ENCODE data around the gene ANO6. TPM values are rescaled to one million over a fixed set of nuclear protein-coding genes. Genes with fewer than 3 reads are reported as not detected.

ANO6 gene
- total and polyA plus RNA-seq, 2 of the 4 experiments (the other 2 are of a cell fraction): 21.6 to 41.0 TPM

DNA sequence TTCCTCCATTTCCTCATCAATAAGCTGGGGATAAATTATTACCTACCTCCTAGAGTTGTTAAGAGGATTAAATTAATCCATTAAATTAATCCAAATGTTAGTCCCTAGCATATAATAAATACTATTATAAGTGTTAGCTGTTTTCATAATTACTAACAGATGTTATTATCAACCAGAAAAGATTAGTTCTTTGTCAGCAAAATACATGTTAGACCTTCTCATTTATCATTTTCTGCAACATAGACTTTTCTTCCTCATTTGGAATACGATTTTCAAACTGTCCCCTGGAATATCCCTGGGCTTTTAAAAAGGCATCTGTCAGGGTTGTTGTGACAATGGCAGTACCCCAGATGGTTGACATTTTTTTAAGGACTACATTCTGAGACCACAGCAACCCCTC lies 133.1 kb downstream of the ANO6 start:
- ATAC-seq (ENCODE audit: low read depth): no peak

More for the DNA sequence above, 133.1 kb downstream of the ANO6 start:
- no peaks in the 10 kb centered on the region for H3K9me3 ChIP-seq (ENCODE audit: control insufficient read depth, insufficient read depth, low read length)
- H3K56ac ChIP-seq (ENCODE audit: extremely low read depth, insufficient read depth, low read length): no peak overlapping the region
- peaks cover 2% of the 10 kb centered on the region; the same call in 1 of the 2 replicates for H3K4me1 ChIP-seq (ENCODE audit: control insufficient read depth, insufficient read depth, low read length)
- no peak overlapping the region for H3K23ac ChIP-seq (ENCODE audit: low read depth, low read length)
- no peaks in the 10 kb centered on the region for H4K20me1 ChIP-seq (ENCODE audit: insufficient read depth, low read length)
- H2AK9ac ChIP-seq (replicated peaks; ENCODE audit: low read depth, low read length, poor library complexity): no peak overlapping the region
- H2AFZ ChIP-seq (replicated peaks; ENCODE audit: low read length, poor library complexity): no peak overlapping the region
- no peak overlapping the region for H2AK5ac ChIP-seq (ENCODE audit: low read depth, low read length)
- no peak overlapping the region for H4K8ac ChIP-seq (ENCODE audit: low read depth in 2 of 2, low read length in 2 of 2)
- H3K9me1 ChIP-seq (ENCODE audit: insufficient read depth, low read length): peaks cover 5% of the 10 kb centered on the region; the same call in 1 of the 2 replicates
- no peak for DNase-seq
- H3K27ac ChIP-seq (ENCODE audit: insufficient read depth, low read length): no peak overlapping the region
- 17% methylated on average over 1 of the region's 1 CpG; no CpG with 5 or more reads in 1 of the 2 experiments for WGBS, 2 experiments (ENCODE audit: extremely low coverage in 2 of 2, insufficient read length in 1 of 2)
- no peak overlapping the region for H4K91ac ChIP-seq (ENCODE audit: insufficient read depth, low read depth, low read length)
- CTCF ChIA-PET: interaction anchor here (0.6 kb wide), 1 partner anchor 425 kb away, joined by 6 read pairs; no protein-coding TSS in a partner anchor
- in situ Hi-C loops (cut with MboI; ENCODE audit: low sequenced_read_pairs): no loop called here
- no TSS peak for BruUV-seq (replicated peaks)
- no peak overlapping the region for H3K4me2 ChIP-seq (ENCODE audit: low read depth, low read length)
- peaks cover 12% of the 10 kb centered on the region for H3K36me3 ChIP-seq (ENCODE audit: control insufficient read depth, insufficient read depth, low read length)
- no peak overlapping the region for H2BK20ac ChIP-seq (ENCODE audit: low read depth, low read length)
- H3K79me1 ChIP-seq (ENCODE audit: low read depth in 1 of 2, low read length in 2 of 2): peaks cover 8 to 30% of the 10 kb centered on the region in 2 experiments; a peak in 3 of 4 replicates
- no peak overlapping the region for H2BK15ac ChIP-seq (ENCODE audit: low read depth, low read length)
- POLR2A ChIA-PET (ENCODE audit: unreplicated experiment): no interaction called here
- H2BK5ac ChIP-seq (ENCODE audit: low read depth, low read length, poor library complexity, severe bottlenecking): no peak overlapping the region
- dilution Hi-C loops (cut with HindIII; ENCODE audit: low sequenced_read_pairs, unreplicated experiment): no loop called here
- intact Hi-C loops (cut with micrococcal nuclease): loop anchor here (5.0 kb wide), 1 partner anchor 52 kb away; no protein-coding TSS in a partner anchor
- H3K27me3 ChIP-seq (ENCODE audit: control insufficient read depth, insufficient read depth, low read length): no peaks in the 10 kb centered on the region
- peak; percentile 32; the same call in 1 of the 2 replicates for TF ChIP-seq MAFK (IDR thresholded peaks at IDR 0.05; ENCODE audit: low read depth, low read length)
- no peak for TF ChIP-seq CEBPB (IDR thresholded peaks at IDR 0.05; ENCODE audit: low read depth, low read length)
- no peak for TF ChIP-seq FOS (IDR thresholded peaks at IDR 0.05; ENCODE audit: low read depth, low read length)
- H4K5ac ChIP-seq (ENCODE audit: low read depth, low read length): no peak overlapping the region
- H3K4ac ChIP-seq (ENCODE audit: low read depth, low read length): no peak overlapping the region
- H3K14ac ChIP-seq (replicated peaks; ENCODE audit: low read depth, low read length): no peak overlapping the region
- no peak overlapping the region for H3K9ac ChIP-seq (ENCODE audit: low read depth, low read length)
- no peak overlapping the region for H2BK120ac ChIP-seq (ENCODE audit: low read depth, low read length)
- H3K18ac ChIP-seq (ENCODE audit: low read depth, low read length): no peak overlapping the region
- no peak overlapping the region for H3K4me3 ChIP-seq (ENCODE audit: insufficient read depth, low read depth, low read length)

Data from IMR-90 (cell line).